Mesenchymal stem cell (in vitro differentiated cells and primary cell): ENCODE data around the gene DES.

Experiments used
- DNase-seq: peaks from one replicate; pipeline ENCODE4 v3.0.0-alpha.2; 2013
- H2AFZ ChIP-seq: one replicate; pipeline ENCODE4 v1.6.1; 2013; ENCODE audit warnings: low read depth, mild to moderate bottlenecking, control low read depth, inconsistent platforms, low read length, moderate library complexity
- H2AK5ac ChIP-seq: 2 replicates; pipeline ENCODE4 v1.6.1; 2013; ENCODE audit warnings: low read length, moderate library complexity, mild to moderate bottlenecking, inconsistent platforms; ENCODE audit not compliant: severe bottlenecking
- H2BK120ac ChIP-seq: one replicate; pipeline ENCODE4 v1.6.1; 2013; ENCODE audit warnings: low read depth, mild to moderate bottlenecking, inconsistent platforms, low read length, moderate library complexity
- H2BK12ac ChIP-seq, 2 experiments: one replicate each; pipeline ENCODE4 v1.6.1; 2013; ENCODE audit warnings: inconsistent platforms in 2 of 2, low read length in 2 of 2, mild to moderate bottlenecking in 2 of 2, moderate library complexity in 2 of 2, control low read depth in 1 of 2
- H2BK15ac ChIP-seq: one replicate; pipeline ENCODE4 v1.6.1; 2013; ENCODE audit warnings: mild to moderate bottlenecking, low read depth, inconsistent platforms; ENCODE audit not compliant: poor library complexity, severe bottlenecking
- H2BK5ac ChIP-seq: 2 replicates; pipeline ENCODE4 v1.6.1; 2013; ENCODE audit warnings: low read depth, mild to moderate bottlenecking, low read length, control low read depth, inconsistent platforms; ENCODE audit not compliant: poor library complexity, severe bottlenecking
- H3K14ac ChIP-seq, 2 experiments: one replicate each; pipeline ENCODE4 v1.6.1; 2013; ENCODE audit warnings: inconsistent platforms in 2 of 2, low read length in 2 of 2, control low read depth in 1 of 2, mild to moderate bottlenecking in 1 of 2, moderate library complexity in 1 of 2
- H3K18ac ChIP-seq, 2 experiments: one replicate each; pipeline ENCODE4 v1.6.1; 2013; ENCODE audit warnings: inconsistent platforms in 2 of 2, low read length in 2 of 2, control low read depth in 1 of 2, low read depth in 1 of 2, mild to moderate bottlenecking in 1 of 2
- H3K23ac ChIP-seq, 2 experiments: one replicate each; pipeline ENCODE4 v1.6.1; 2013; ENCODE audit warnings: inconsistent platforms in 2 of 2, low read length in 2 of 2, mild to moderate bottlenecking in 2 of 2, moderate library complexity in 2 of 2, control low read depth in 1 of 2
- H3K27ac ChIP-seq: 2 replicates; pipeline ENCODE4 v1.5.1; 2013; ENCODE audit warnings: mild to moderate bottlenecking, moderate library complexity, low read length, control low read depth, inconsistent platforms; ENCODE audit not compliant: poor library complexity, severe bottlenecking
- H3K27me3 ChIP-seq, 2 experiments: 2 replicates each; pipeline versions ENCODE4 v1.6.1 to v1.7.0; 2013; ENCODE audit warnings: low read length in 2 of 2, mild to moderate bottlenecking in 2 of 2, moderate library complexity in 2 of 2, control low read depth in 1 of 2, inconsistent platforms in 1 of 2; ENCODE audit not compliant: control insufficient read depth in 1 of 2, insufficient read depth in 1 of 2
- H3K36me3 ChIP-seq, 2 experiments: 2 replicates each; pipeline versions ENCODE4 v1.6.1 to v1.7.0; 2013; ENCODE audit warnings: low read length in 2 of 2, control low read depth in 1 of 2, inconsistent platforms in 1 of 2, low read depth in 1 of 2, mild to moderate bottlenecking in 1 of 2; ENCODE audit not compliant: insufficient read depth in 2 of 2, control insufficient read depth in 1 of 2
- H3K4ac ChIP-seq, 2 experiments: one replicate each; pipeline ENCODE4 v1.6.1; 2013; ENCODE audit warnings: inconsistent platforms in 2 of 2, low read length in 2 of 2, mild to moderate bottlenecking in 2 of 2, moderate library complexity in 2 of 2, control low read depth in 1 of 2, low read depth in 1 of 2
- H3K4me1 ChIP-seq: 2 replicates; pipeline ENCODE4 v1.6.1; 2013; ENCODE audit warnings: low read depth, low read length, control low read depth; ENCODE audit not compliant: control insufficient read depth, insufficient read depth
- H3K4me2 ChIP-seq: 2 replicates; pipeline ENCODE4 v1.6.1; 2013; ENCODE audit warnings: low read length, mild to moderate bottlenecking, inconsistent platforms; ENCODE audit not compliant: poor library complexity, severe bottlenecking
- H3K4me3 ChIP-seq, 2 experiments: 2 replicates each; pipeline versions ENCODE4 v1.5.1 to v1.7.0; 2013; ENCODE audit warnings: low read length in 2 of 2, mild to moderate bottlenecking in 2 of 2, control low read depth in 1 of 2, low read depth in 1 of 2; ENCODE audit not compliant: insufficient read depth in 1 of 2
- H3K79me1 ChIP-seq: replicated peaks from 2 replicates; pipeline ENCODE4 v1.6.1; 2013; ENCODE audit warnings: mild to moderate bottlenecking, control low read depth, low read length, inconsistent platforms; ENCODE audit not compliant: poor library complexity, severe bottlenecking
- H3K9ac ChIP-seq: 2 replicates; pipeline ENCODE4 v1.7.0; 2013; ENCODE audit warnings: mild to moderate bottlenecking, low read length, moderate library complexity
- H3K9me3 ChIP-seq: 2 replicates; pipeline ENCODE4 v1.7.0; 2013; ENCODE audit warnings: mild to moderate bottlenecking, low read length; ENCODE audit not compliant: control insufficient read depth
- H4K8ac ChIP-seq: one replicate; pipeline ENCODE4 v1.6.1; 2013; ENCODE audit warnings: inconsistent platforms, mild to moderate bottlenecking, low read length, moderate library complexity
- H4K91ac ChIP-seq: one replicate; pipeline ENCODE4 v1.6.1; 2013; ENCODE audit warnings: mild to moderate bottlenecking, low read length, inconsistent platforms
- WGBS: methylation state at CpG from one replicate; pipeline ENCODE4 v1.1.7; 2013; ENCODE audit warnings: mixed read lengths; 5-methylcytosine and 5-hydroxymethylcytosine counted together

The DES gene

GRCh38 chr2:219452361-219453317 lies 34.5 kb downstream of the DES start:
- Histone ChIP-seq H3K4me1 (peaks cover 35% of the 10 kb centered on the region), H3K9me3 (no peaks in the 10 kb centered on the region), H3K4ac (peak overlapping the region; percentile 50 to 87), H2BK120ac (peak overlapping the region; percentile 1), H3K36me3 (peaks cover 62 to 65% of the 10 kb centered on the region in 2 experiments), H2BK5ac (peak overlapping the region; percentile 92), H4K91ac (peak overlapping the region; percentile 60), H3K18ac (peak overlapping the region; percentile 47 to 93), H2BK12ac (peak overlapping the region; percentile 52 to 94), H2AFZ (no peak overlapping the region), H3K14ac (peak overlapping the region in 1 of 2 experiments; percentile 53), H3K27ac (peak overlapping the region; percentile 93), H3K9ac (peak overlapping the region; percentile 89), H4K8ac (peak overlapping the region; percentile 63), H3K27me3 (no peaks in the 10 kb centered on the region), H3K79me1 (peaks cover 25% of the 10 kb centered on the region), H2BK15ac (peak overlapping the region; percentile 87), H2AK5ac (peak overlapping the region; percentile 88), H3K4me2 (no peak overlapping the region), H3K23ac (no peak overlapping the region), H3K4me3 (peak overlapping the region in 1 of 2 experiments; percentile 64)
- peak; percentile 91 for DNase-seq
- 61% methylated on average over 21 of the region's 23 CpGs for WGBS

DNA sequence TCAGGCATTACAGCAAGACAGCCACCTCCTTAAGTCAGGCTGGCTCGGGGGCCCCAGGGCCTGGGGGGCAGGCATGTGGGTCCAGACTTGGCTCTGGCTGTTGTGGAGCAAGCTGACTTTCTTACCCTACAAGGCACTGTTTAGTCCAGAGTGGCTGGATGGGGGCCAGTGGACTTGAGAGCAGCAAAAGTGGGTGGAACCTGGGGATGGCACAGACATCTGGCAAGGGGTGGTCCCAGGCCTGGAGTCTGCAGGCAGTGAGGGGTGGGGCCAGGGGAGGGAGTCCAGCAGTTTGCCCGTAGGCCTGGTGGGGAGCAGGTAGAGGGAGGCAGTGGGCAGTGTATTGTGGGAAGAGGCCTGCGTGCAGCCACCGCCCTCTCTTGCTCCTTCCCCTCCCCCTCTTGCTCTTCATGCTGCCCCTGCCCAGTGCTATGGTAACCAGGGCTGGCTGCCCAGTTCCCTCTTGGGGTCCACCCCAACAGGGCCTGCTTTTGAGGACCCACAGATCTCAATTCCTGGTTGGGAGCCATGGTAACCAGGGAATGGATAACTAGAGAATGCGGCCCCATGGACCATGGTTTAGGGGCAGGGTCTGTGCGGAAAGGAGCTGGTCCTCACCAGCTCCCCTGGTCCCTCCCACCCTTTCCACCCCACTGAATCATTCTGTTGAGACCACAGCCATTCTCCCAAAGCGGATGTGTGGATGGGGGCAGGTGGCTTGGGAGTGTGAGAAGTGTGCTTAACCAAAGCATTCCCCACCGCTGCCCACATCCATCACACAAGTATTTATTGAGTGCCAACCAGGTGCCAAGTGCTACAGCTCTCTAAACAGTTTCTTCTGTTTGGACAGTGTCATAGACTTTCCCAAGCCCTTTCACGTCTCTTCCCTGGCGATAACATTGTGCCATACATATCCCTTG lies 35.8 kb downstream of the DES start:
- H2BK15ac ChIP-seq: peak overlapping the region; percentile 98
- no peak overlapping the region for H3K23ac ChIP-seq
- H4K91ac ChIP-seq: peak overlapping the region; percentile 85
- H3K9ac ChIP-seq: peak overlapping the region; percentile 89
- DNase-seq: peak; percentile 60
- peak overlapping the region; percentile 1 for H3K4me2 ChIP-seq
- peak overlapping the region; percentile 93 for H3K27ac ChIP-seq
- peak overlapping the region; percentile 65 to 93 for H3K18ac ChIP-seq
- H2BK12ac ChIP-seq: peak overlapping the region; percentile 85 to 94
- H2AK5ac ChIP-seq: peak overlapping the region; percentile 97
- H3K4me3 ChIP-seq: peak overlapping the region in 1 of 2 experiments; percentile 64
- H4K8ac ChIP-seq: peak overlapping the region; percentile 57
- H2BK120ac ChIP-seq: peak overlapping the region; percentile 85
- peaks cover 53 to 72% of the 10 kb centered on the region in 2 experiments for H3K36me3 ChIP-seq
- peak overlapping the region; percentile 56 to 96 for H3K4ac ChIP-seq
- no peaks in the 10 kb centered on the region for H3K9me3 ChIP-seq
- 91% methylated on average over 7 of the region's 10 CpGs for WGBS
- peaks cover 39% of the 10 kb centered on the region for H3K4me1 ChIP-seq
- H2BK5ac ChIP-seq: peak overlapping the region; percentile 92
- H3K79me1 ChIP-seq: peaks cover 19% of the 10 kb centered on the region
- peak overlapping the region in 1 of 2 experiments; percentile 83 for H3K14ac ChIP-seq
- no peaks in the 10 kb centered on the region for H3K27me3 ChIP-seq
- no peak overlapping the region for H2AFZ ChIP-seq

GRCh38 chr2:219455581-219455980 lies 37.4 kb downstream of the DES start:
- H3K9ac ChIP-seq: no peak overlapping the region
- WGBS: 67% methylated on average over 1 of the region's 6 CpGs

More at GRCh38 chr2:219455581-219455980, 37.4 kb downstream of the DES start:
- Histone ChIP-seq H2BK12ac (no peak overlapping the region), H4K91ac (no peak overlapping the region), H2AFZ (no peak overlapping the region), H3K27me3 (no peaks in the 10 kb centered on the region), H3K9me3 (no peaks in the 10 kb centered on the region), H2BK120ac (no peak overlapping the region), H3K4ac (no peak overlapping the region), H3K23ac (no peak overlapping the region), H3K36me3 (peaks cover 41 to 64% of the 10 kb centered on the region in 2 experiments), H3K4me3 (no peak overlapping the region), H2BK5ac (no peak overlapping the region), H3K4me2 (no peak overlapping the region), H3K18ac (no peak overlapping the region), H3K14ac (no peak overlapping the region), H2BK15ac (no peak overlapping the region), H3K79me1 (peaks cover 18% of the 10 kb centered on the region), H4K8ac (no peak overlapping the region), H3K27ac (no peak overlapping the region), H3K4me1 (peaks cover 54% of the 10 kb centered on the region), H2AK5ac (peak overlapping the region; percentile 33)
- no peak for DNase-seq
